Urinary bladder (tissue), 4 donors: ENCODE measurements around the gene DAAM1. TPM values are rescaled to one million over a fixed set of nuclear protein-coding genes. Genes with fewer than 3 reads are reported as not detected.
A peak's percentile ranks its signal among the peaks of the same experiment; 100 is the strongest.

Source experiments
- DNase-seq: peaks from one replicate; pipeline ENCODE4 v3.0.0-alpha.2; 2015; ENCODE audit errors: extremely low spot score
- H3K27ac ChIP-seq: one replicate; pipeline ENCODE4 v1.5.1; 2013; ENCODE audit warnings: low read depth, mild to moderate bottlenecking, moderate library complexity
- H3K36me3 ChIP-seq: one replicate; pipeline ENCODE4 v1.6.1; 2013; ENCODE audit warnings: mild to moderate bottlenecking, moderate library complexity; ENCODE audit not compliant: insufficient read depth
- H3K4me1 ChIP-seq: one replicate; pipeline ENCODE4 v1.6.1; 2013; ENCODE audit warnings: mild to moderate bottlenecking, moderate library complexity; ENCODE audit not compliant: insufficient read depth
- H3K4me3 ChIP-seq: one replicate; pipeline ENCODE4 v1.5.1; 2013; ENCODE audit warnings: low read depth, low read length
- WGBS: extraction: QIAGEN DNeasy Blood & Tissue Kit; methylation state at CpG from one replicate; pipeline ENCODE4 v1.1.7; 2013; 5-methylcytosine and 5-hydroxymethylcytosine counted together
- polyA plus RNA-seq: library from polyadenylated mRNA; stranded (reverse); fragments of 200-250 nt; gene quantifications from one replicate; pipeline ENCODE4 v1.2.3, GENCODE V29; 2013
- total RNA-seq: library from RNA; depleted of rRNA; stranded (reverse); fragments of >200 nt; gene quantifications from one replicate; pipeline ENCODE4 v1.2.3, GENCODE V29; 2014
- donor health status: healthy with polysubstance abuse.
- donor health status: healthy.

The DAAM1 gene
- total and polyA plus RNA-seq, 2 donors, result 24.2 to 85.2 TPM

DNA sequence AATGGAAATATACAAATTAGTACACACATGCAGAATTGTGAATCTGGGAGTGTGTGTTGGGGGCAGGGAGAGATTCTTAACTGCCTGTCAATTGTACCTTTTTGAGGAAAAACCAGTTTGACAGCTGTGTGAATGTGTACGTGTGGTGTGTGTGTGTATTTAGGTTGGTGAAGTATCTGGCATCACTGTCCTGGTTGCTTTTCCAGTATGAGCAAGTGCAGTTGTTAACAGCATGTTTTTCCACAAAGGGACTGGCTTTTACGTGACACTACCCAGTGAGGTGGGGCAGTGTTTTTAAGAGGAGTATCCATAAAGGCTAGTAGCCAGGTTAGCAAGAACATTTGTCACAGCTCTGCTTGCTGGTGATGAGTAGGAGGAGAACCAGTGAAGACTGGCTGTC is 56.1 kb downstream of the DAAM1 start:
- Histone ChIP-seq H3K4me3 (no peak overlapping the region), H3K27ac (no peak overlapping the region), H3K4me1 (peaks cover 2% of the 10 kb centered on the region), H3K36me3 (no peaks in the 10 kb centered on the region)
- peak; percentile 47 for DNase-seq
- 83% methylated on average over 2 of the region's 2 CpGs for WGBS

DNA sequence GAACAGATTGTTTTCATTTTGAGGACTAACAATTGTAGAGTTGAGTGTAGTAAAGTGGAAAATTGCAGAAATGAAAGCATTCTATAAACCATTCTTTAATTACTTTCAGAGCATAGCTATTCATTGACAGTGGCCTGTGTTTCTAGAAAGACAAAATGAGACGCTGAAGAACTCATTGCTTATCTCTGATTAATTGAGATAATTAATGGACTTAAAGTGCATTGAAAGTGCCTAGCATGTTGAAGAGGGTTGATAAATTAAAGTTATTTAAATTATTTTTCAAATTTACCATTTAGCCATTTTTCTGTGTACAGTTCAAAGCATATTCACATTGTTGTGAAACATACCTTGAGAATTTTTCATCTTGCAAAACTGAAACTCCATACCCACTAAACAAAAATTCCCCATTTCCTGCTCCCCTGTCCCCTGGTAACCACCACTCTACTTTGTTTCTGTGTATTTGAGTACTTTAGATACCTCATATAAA is 57.4 kb downstream of the DAAM1 start:
- no peaks in the 10 kb centered on the region for H3K36me3 ChIP-seq
- H3K27ac ChIP-seq, result no peak overlapping the region
- no peak overlapping the region for H3K4me3 ChIP-seq
- DNase-seq, result no peak
- 91% methylated on average over 1 of the region's 1 CpG for WGBS
- peaks cover 2% of the 10 kb centered on the region for H3K4me1 ChIP-seq

DNA sequence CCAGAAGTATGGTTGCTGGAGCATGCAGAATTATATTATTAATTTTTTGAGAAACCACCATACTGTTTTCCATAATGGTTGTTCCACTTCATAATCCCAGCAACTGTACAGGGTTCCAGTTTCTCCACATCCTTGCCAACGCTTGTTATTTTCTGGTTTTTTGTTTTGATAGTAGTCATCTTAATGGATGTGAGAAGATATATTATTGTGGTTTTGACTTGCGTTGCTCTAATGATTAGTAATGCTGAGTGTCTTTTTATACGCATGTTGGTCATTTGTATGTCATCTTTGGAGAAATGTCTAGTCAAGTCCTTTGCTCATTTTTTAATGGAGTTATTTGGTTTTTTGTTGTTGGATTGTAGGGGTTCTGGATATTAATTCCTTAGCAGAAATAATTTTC is 58.1 kb downstream of the DAAM1 start:
- H3K4me3 ChIP-seq, result no peak overlapping the region
- WGBS, result 96% methylated on average over 3 of the region's 3 CpGs
- no peak overlapping the region for H3K27ac ChIP-seq
- no peaks in the 10 kb centered on the region for H3K36me3 ChIP-seq
- DNase-seq, result no peak
- peaks cover 2% of the 10 kb centered on the region for H3K4me1 ChIP-seq

DNA sequence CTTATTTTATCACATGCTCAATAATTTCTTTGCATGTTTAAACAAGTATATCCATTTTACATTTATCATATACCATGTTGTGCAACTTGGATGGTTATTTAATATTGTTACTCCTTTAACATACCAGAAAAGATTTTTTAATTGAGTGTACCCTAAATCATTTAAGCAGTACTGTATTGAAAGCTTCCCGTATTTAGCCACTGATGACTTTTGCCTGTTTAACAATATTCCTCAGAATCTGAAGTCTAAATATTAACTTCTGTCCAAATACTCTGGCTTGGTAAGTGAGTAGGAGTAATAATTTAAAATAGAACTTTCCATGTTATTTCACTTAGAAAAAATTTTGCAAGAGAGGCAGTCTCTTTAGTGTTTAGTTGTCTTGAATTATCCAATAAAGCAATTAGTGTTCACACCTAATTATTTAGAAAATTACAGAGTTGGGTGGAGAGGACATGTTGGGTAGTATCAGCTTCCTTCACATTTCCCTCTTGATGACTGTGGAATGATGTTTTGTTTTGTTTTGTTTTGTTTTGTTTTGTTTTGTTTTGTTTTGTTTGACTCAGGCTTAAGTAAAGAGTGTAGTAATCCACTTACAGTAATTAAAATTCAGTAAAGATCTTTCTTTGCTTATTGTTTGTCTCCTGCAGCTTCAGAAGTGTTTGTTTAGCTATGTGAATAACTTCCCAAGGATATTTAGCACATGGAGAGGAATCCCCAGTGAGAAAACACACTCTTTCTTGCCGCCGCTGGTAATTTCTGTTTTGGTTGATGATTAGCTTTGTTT is 59.5 kb downstream of the DAAM1 start:
- DNase-seq, result no peak
- Histone ChIP-seq H3K27ac (no peak overlapping the region), H3K36me3 (no peaks in the 10 kb centered on the region), H3K4me3 (no peak overlapping the region), H3K4me1 (peaks cover 2% of the 10 kb centered on the region)
- WGBS, result 75% methylated on average over 3 of the region's 3 CpGs

DNA sequence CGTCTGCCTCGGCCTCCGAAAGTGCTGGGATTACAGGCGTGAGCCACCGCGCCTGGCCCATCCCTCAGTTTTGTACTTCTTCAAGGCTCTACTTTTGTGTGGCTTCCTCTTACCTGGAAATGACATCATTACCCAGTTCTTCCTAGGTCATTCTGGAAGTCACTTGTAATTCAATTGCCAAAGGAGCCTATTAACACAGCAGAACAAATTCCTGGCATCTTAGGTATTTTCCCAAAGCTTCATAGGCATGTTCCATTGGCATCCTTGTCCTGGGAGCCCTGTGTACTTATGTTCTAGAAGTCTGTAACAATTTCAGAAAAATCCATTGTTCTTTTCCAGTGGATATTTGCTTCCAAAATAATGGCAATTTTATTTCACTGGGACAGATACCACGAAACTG is 60.6 kb downstream of the DAAM1 start:
- H3K27ac ChIP-seq, result no peak overlapping the region
- peaks cover 3% of the 10 kb centered on the region for H3K4me1 ChIP-seq
- 95% methylated on average over 7 of the region's 7 CpGs for WGBS

DNA sequence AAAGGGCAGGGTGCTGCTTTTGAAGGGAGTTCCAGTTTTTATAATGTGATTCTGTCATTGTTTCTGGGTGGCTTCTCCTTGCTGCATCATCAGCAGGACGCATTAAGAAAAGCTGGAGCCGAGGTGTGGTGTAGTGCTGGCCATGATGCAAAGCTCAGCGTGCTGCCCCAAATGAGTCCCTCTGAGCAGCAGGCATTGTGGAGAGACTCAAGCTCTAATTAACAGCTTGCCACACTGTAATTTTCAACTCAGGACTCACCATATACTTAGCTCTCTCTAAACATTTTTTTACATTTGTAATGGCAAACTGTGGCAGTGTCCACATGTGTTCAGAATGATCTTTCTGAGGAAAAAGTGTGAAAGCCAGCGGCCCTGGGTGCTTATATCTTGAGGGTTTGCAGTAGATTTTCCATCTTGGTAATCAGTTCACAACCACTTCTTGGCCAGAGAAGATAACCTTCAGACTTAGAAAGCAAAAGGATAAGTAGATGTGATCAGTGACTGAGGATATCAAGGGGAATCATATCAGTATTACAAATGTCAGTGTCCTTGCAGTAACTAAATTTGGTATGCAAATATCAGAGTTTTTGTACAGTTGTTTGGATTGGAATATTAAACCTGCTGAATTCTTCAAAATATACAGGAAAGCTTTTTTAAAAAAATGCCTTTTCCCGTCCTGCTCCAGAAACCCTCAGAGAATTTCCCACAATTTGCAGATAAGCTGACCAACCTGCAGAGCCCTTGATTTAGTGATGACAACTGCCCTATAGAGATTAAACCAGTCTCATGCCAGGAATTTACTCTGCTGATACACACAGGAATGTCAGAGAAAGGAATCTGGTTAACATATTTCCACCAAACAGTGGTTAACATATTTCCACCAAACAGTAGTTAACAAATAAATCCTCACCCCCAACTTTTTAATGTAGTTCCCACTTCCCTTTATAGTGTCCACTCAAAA is 63.6 kb downstream of the DAAM1 start:
- WGBS, result 86% methylated on average over 5 of the region's 5 CpGs
- no peak for DNase-seq
- Histone ChIP-seq H3K4me3 (no peak overlapping the region), H3K36me3 (no peaks in the 10 kb centered on the region), H3K27ac (no peak overlapping the region), H3K4me1 (peaks cover 2% of the 10 kb centered on the region)

More for the DNA sequence above, 60.6 kb downstream of the DAAM1 start:
- DNase-seq, result no peak
- no peaks in the 10 kb centered on the region for H3K36me3 ChIP-seq
- H3K4me3 ChIP-seq, result no peak overlapping the region

DNA sequence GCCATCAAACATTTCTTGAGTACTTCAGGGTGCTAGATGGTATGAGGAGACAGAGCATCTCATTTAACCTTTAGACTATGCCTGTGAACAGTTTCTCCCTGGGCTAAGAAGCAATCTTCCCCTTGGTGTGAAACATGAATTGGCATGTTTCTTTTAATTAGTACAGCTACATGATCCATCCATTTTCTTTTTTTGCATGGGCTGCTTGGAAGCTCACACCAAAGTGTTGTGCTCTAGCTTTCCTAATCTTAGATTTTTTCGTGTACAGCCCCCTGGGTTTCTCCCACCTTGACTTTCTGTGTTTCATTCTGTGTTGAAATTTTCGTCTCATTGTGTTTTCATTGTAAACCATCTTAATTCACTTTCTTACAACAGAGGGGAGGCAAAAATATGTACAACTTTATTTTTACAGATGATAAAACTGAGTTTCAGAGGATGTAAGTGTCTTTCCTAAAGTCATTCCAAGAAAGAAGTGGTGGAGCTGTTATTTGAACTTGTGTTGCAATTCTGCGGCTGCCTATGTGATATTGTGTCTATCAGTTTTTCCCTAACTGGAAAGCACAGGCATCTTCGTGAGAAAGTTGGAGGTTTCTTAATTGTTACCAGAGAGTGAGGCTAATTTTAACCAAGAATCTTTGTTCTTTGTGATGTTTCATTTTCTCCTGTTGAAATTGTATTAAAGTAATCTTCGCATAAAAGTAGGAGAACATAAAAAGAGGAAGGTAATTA is 64.5 kb downstream of the DAAM1 start:
- no peak overlapping the region for H3K27ac ChIP-seq
- H3K4me1 ChIP-seq, result peaks cover 2% of the 10 kb centered on the region
- DNase-seq, result no peak
- 83% methylated on average over 5 of the region's 5 CpGs for WGBS
- H3K4me3 ChIP-seq, result no peak overlapping the region
- no peaks in the 10 kb centered on the region for H3K36me3 ChIP-seq

DNA sequence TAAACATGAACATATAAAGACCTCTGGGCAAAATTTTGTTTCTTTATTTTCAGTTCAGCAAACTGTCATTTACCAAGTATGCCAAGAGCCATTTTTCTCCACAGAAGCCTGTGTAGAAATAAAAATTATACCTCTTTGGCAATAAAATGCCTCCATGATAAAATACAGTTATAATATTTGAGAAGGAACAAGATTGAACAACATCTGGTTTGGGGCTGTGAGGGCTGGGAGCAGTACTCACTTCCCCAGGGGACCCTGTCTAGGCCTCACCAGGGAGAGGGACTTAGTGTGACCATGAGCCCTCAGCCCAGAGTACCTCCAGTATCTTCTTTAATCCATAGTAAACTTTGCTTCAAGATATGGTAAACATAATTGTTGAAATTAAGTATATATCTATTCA is 65.1 kb downstream of the DAAM1 start:
- DNase-seq, result no peak
- H3K4me3 ChIP-seq, result no peak overlapping the region
- no peak overlapping the region for H3K27ac ChIP-seq
- peaks cover 2% of the 10 kb centered on the region for H3K4me1 ChIP-seq
- H3K36me3 ChIP-seq, result no peaks in the 10 kb centered on the region

DNA sequence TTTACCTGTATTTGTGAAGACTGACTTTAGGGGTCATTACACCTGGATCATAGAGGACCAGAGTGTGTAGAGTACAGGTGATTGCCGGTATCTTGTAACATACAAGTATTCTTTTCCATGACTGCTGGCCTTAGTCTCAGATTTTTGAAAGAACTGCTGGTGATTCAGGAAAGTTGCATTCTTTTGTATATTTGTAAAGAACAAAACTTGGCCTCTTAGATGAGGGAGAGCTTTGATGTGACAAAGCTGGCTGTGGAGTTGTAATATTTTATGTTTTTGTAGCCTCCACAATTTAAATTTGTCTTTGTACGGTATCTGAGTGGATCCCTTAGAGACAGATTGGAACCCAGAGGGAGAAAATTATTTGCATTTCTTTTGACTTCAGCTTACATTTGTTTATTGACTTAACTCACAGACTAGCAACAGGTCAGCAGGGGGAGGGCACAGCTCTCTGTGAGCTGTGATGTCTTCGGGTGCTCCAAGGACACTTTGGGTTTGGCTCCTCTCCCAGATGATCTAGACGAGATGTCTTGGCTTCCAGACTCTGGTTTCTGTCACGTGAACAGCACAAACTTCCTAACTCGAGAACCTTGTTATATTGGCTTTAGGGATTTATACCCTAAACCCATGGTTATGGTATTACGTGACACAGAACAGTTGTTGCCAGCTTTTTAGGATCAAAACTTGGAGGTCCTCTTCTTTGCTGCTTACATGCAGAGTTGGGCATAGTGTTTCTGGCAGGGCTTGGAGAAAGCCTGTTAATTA is 65.9 kb downstream of the DAAM1 start:
- Histone ChIP-seq H3K4me3 (no peak overlapping the region), H3K27ac (peak overlapping the region; percentile 0), H3K36me3 (no peaks in the 10 kb centered on the region), H3K4me1 (peaks cover 2% of the 10 kb centered on the region)
- WGBS, result 18% methylated on average over 7 of the region's 7 CpGs
- peak; percentile 28 for DNase-seq

DNA sequence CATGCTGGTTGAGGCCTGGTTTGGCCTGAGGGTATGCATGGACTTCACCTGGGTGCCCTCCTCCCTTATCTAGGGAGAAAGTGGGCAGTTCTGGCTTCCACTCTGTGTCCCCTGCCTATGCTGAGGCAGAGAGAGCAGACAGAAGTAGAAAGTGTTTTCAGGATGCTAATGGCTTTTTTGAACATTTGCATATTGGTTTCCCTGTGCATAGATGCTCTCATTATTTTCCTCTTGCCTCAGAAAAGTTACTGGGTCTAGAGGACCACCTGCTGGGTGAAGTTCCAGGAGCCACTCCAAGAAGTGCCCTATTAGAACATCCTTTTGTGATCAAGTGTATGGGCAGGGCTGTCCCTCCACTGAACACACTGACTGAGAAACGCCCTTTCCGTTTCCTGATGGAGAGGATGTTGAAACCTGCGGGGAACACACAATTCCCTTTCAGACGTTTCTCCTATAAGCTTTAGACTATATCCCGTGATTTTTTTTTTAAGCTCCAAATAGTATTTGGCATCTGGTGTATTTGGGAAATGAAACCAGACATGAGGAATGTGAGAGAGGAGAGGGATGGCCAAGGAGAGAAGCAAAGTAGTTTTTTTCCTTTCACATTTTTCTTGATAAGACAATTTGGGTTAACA is 66.6 kb downstream of the DAAM1 start:
- DNase-seq, result no peak
- WGBS, result 37% methylated on average over 5 of the region's 5 CpGs
- H3K4me1 ChIP-seq, result peaks cover 2% of the 10 kb centered on the region
- no peak overlapping the region for H3K4me3 ChIP-seq
- no peaks in the 10 kb centered on the region for H3K36me3 ChIP-seq
- H3K27ac ChIP-seq, result peak overlapping the region; percentile 0

DNA sequence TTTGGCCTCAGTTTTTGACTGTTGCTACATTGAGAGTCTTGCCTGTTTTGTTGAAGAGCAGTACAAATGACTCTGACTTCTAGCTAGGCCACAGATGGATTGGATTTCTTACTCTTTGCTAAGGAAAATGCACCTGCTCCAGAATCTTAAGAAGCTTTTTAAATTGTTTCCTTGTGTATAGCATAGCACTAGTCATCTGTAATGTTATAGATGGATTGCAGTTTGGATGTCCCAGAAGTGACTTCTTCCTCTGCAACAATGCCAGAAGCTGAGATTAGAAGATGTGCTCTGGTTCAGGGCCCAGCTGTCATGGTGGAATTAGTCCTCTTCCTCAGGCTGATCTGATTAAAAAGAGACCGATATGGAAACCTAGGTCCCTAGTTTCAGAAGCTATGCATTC is 67.9 kb downstream of the DAAM1 start:
- Histone ChIP-seq H3K4me1 (peaks cover 2% of the 10 kb centered on the region), H3K36me3 (no peaks in the 10 kb centered on the region), H3K4me3 (no peak overlapping the region), H3K27ac (no peak overlapping the region)
- WGBS, result 48% methylated on average over 1 of the region's 1 CpG
- no peak for DNase-seq

DNA sequence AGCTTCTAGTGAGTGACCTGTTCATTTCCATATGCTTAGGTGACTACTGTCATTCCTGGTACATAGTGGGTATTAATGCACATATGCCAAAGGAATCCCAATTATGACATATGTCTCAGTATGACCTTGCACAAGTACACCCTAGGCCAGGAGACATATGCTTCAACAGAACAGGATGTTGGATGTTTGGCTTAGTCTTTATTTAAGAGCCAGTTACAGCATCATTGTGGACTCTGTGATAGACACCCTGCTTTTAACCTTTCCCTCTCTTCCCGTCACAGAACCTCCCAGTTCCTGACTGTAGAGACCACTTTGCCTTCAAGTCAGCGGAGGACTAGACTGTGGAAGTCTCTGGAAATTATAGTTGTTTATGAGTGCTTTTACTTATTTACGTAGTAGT is 72.9 kb downstream of the DAAM1 start:
- Histone ChIP-seq H3K4me1 (no peaks in the 10 kb centered on the region), H3K4me3 (no peak overlapping the region), H3K36me3 (no peaks in the 10 kb centered on the region), H3K27ac (no peak overlapping the region)
- DNase-seq, result no peak
- WGBS, result 84% methylated on average over 3 of the region's 3 CpGs
